HG03520 (cell line): Measurements from ENCODE around the gene TRAPPC3.

Source experiments
- ATAC-seq: cut with Tn5 transposase; IDR thresholded peaks from one replicate; pipeline ENCODE4 v1.9.1; 2021; ENCODE audit warnings: mild to moderate bottlenecking, moderate library complexity; ENCODE audit not compliant: unreplicated experiment

TRAPPC3 gene

DNA sequence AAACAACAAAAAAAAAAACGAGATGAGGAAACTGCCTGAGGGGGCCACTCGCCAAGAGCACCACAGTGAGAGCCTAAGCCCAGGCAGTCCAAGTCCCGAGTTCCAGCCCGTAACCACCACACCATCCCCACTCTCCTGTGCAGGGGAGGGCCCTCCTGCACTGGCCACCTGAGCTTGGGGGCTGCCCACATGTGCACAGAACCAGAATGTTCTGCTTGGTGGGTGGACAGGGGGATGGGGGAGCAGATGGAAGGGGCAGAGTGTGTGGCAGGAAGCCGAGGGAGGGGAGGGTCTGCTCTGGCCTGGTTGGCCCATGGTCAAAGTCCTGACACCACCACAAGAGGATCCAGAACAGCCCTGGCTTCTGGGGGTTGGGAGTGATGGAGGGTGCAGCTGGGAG, 43.0 kb downstream of the TRAPPC3 start:
- ATAC-seq, result no peak

- ATAC-seq, result no peak
Measured at GRCh38 chr1:36101546-36101945, 47.7 kb downstream of the TRAPPC3 start.

DNA sequence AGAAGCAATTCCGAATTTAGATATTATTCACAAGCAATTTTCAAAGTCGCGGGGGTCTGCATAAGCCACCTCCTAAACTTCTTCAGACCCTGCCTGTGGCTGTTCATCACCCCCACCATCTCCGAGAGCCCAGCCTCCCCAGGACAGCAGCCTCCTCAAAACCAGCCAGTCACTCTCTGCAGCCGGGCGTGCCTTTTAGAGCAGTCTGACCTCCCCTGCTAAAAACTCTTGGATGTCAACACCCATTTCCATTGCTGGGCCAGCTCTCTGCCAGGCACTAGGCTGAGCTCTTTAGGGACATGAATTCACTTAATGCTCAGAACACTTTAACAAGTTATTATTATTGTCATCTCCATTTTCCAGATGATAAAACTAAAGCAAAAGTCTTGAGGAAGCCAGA, 48.9 kb downstream of the TRAPPC3 start:
- no peak for ATAC-seq

DNA sequence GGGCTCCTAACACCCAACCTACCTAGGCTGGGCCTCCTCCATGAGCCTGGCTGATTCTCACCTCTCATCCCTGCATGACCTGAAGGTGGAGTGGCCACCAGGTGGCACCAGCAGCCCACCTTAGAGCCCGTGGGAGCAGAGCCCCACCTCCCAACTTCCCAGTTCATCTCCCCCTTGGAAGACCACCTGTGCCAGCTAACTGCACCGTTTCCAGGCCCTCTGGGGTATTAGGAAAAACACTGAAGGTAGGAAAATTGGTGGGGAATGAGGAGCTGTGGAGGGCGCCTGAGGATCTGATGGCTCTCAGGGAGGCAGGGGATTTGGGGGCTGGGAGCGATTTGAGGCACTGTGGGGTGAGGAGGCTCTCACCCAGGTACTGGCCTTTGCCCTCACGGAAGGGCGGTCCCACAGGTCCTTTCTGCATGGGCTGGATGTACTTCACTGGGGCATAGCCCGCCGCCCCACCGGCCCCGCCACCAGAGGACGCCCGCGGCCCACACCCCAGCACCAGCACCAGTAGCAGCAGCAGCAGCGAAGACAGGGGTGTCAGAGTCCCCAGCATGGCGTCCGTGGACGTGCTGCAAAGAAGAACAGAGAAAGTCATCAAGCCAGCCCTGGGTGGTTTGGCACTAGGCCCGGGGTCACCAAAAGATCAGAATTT, 49.5 kb downstream of the TRAPPC3 start:
- ATAC-seq, result no peak

DNA sequence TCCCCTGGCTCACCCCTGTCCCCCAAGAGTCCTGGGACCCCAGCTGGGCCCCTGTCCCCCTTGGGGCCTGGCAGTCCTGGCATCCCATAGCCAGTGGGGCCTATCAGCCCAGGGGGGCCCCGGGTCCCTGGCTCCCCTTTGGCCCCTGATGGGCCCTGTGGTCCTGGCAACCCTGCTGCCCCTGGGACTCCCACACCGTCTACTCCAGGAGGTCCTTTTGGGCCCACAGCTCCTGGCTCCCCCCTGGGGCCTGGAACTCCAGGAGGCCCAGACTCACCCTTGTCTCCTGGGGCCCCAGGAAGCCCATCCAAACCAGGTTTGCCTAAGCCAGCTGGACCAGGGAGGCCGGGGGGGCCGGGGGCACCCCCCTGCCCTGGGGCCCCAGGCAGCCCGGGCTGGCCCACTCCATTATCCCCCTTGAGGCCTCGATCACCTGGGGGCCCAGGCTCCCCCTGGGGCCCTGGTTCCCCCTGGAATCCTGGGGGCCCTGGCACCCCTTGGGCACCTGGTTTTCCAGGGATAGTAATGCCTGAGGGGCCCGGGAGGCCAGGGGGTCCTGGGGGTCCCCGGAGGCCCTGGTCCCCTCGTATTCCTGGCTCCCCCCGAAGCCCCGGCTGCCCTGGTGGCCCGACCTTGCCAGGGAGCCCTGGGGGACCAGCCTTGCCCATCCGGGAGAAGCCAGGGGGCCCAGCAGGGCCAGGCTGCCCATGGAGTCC, 50.5 kb downstream of the TRAPPC3 start:
- ATAC-seq, result no peak

GRCh38 chr1:36097693-36098585, 51.3 kb downstream of the TRAPPC3 start:
- ATAC-seq, result no peak

DNA sequence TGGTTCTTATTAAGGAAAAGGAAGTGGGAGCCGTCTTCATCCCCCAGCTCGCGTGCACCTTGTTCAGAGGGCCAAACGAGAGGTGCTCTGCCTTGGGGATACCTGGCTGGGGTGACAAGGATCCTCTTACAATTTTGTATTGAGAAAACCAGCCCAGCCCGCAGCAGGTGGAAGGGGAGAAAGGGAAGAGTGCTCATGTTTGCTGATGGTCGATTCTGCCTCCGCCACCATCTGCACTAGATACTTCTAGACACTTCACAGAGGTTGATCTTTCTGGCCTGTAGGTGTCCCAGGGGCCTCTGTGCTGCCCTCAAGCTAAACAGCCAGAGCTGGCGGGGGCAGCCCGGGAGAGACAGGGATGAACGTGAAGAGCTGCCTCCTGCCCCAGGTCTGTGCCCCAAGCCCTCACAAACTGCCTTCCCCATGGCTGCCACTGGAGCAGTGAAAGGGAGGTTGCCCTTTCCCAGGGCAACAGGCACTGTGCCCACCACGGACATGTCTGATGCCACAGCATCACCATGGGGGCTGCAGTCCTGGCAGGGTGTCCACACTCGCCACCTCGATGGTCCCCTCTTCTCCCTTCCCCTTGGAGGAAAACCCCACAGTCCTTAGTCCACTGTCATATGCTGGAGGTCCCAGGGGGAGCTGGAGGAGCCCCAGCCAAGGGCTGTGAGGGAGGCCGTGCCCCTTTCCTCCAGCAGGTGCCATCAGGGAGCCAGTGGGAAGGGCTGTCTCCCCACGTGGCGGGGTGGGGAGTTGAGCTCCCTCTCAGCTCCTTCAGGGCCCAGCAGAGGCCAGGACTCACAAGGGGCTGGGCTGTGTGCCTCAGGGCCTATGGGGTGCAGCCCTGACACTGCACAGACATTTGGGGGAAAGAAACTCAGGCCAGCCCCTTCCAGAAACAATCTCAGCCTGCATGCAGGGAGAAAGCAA, 52.5 kb downstream of the TRAPPC3 start:
- ATAC-seq, result no peak

DNA sequence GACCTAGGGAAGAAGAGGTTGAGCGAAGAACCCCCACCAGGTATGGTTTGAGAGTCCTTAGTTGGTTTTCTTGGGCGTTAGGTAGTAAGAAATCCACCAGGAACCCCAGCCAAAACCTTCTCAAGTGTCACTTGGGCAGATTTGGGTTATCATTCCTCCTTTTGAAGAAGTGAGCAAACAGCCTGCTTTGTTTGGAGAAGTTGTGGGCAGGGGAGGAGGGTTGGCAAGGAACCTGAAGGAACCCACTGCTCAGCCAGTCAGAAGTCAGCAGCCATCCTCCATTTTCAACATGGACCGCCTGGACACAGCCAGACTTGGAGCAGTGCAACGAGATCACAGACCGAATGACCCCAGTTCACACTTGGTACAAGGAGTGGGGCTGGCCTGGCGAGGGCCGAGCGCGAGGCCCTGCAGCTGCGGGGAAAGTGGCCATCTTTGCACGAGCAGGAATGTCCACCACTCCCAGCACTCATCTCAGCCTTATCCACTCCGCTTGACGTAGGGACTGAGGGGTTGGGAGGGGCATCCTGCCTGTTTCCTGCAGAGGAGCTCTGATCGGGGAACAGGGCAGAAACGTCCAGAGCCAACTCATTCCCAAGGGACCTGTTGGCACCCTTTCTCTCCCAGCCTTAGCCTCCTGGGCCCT, 53.4 kb downstream of the TRAPPC3 start:
- ATAC-seq, result no peak

DNA sequence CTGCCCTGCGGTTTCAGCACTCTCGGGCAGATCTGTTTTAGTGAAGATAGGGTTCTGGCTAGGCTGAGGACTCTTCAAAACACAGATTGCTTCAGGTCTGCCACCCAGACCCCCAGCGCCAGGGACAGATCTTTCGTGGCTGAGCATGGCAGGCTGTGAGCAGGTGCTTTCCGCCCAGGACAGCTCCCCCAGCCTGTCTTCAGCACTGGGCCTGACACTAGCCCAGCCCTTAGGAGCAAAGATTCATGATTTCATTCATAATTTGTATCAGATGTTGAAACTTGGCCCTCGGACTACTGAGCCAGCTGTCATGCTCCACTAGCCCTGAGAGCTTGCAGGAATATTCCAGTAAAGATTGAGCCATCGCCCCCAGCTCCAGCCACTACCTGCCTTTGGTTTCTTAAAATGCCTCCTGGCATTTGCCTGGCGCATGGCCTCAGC, 54.6 kb downstream of the TRAPPC3 start:
- no peak for ATAC-seq

- no peak for ATAC-seq
Measured at GRCh38 chr1:36093929-36094328, 55.4 kb downstream of the TRAPPC3 start.

DNA sequence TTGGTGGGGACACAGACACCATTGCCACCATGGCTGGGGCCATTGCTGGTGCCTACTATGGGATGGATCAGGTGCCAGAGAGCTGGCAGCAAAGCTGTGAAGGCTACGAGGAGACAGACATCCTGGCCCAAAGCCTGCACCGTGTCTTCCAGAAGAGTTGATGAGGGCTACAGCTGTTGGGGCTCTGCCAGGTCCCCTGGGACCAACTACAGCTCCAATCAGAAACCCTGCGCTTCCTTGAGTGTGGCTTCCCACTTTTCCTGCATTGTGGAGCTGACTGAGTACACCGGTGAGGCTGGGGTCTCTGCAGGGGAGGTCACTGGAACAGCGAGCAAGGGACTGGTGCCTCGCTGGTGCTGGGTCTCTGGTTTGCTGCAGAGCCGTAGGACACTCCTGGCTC, 56.1 kb downstream of the TRAPPC3 start:
- no peak for ATAC-seq

- ATAC-seq, result no peak
Measured at GRCh38 chr1:36092798-36093185, 56.5 kb downstream of the TRAPPC3 start.

GRCh38 chr1:36092166-36092797, 57.0 kb downstream of the TRAPPC3 start:
- no peak for ATAC-seq

GRCh38 chr1:36091698-36092097, 57.6 kb downstream of the TRAPPC3 start:
- no peak for ATAC-seq

DNA sequence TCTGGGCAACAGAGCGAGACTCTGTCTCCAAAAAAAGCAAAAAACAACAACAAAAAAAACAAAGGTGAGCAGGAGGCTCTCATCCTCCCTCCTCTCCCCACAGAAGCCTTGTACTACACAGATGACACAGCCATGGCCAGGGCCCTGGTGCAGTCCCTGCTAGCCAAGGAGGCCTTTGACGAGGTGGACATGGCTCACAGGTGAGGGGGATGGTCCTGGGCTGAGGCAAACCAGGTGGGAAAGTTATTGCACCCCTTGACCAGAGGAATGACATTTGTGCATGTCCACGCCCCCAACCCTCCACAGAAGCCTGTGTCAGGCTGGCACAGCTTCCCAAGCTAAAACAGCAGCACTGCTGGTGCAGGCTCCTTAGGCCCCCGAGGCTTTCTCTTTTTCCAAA, 58.1 kb downstream of the TRAPPC3 start:
- no peak for ATAC-seq

- ATAC-seq, result peak; percentile 13
Measured at GRCh38 chr1:36089393-36090121, 59.7 kb downstream of the TRAPPC3 start.

DNA sequence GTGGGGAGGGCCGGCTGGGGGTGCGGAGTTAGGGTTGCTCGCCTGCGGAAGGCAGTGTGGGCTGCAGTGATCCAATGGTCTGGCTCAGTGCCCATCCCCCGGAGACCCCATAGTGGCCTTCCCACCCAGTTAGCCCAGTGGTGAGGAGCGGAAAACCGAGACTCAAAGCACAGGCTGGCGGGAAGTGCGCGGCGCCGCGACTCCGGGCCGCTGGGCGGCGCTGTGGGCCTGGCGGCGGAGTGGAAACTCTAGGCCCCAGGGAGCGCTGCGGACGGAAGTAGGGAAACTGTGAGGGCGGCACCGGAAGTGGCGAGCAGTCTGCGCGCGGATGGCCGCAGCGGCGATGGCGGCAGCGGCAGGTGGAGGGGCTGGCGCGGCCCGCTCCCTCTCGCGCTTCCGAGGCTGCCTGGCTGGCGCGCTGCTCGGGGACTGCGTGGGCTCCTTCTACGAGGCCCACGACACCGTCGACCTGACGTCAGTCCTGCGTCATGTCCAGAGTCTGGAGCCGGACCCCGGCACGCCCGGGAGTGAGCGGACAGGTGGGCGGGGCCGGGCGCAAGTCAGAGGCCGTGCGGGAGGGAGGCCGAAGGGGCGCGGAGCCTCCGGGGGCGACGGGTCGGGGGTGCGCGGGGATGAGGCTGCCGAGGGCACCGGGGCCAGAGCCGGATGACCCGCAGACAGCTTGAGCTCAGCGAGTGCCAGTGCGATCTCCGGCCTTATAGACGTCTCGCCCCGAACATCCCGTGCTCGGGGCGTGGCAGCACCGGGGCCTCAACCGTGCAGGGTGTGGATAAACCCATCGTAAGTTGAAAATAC, 60.5 kb downstream of the TRAPPC3 start, which contains the start of gene ADPRS:
Gene ADPRS, plus strand, starts transcription at position 316 of the 816 bp plus-strand sequence. Its CDS starts 13 bp downstream, at position 329.
- ATAC-seq, result peak; percentile 66

GRCh38 chr1:36088265-36088576, 61.1 kb downstream of the TRAPPC3 start:
- ATAC-seq, result no peak
